Measurements from ENCODE around the gene ZNF280A.
A peak's percentile ranks its signal among the peaks of the same experiment; 100 is the strongest.

ZNF280A gene, protein sequence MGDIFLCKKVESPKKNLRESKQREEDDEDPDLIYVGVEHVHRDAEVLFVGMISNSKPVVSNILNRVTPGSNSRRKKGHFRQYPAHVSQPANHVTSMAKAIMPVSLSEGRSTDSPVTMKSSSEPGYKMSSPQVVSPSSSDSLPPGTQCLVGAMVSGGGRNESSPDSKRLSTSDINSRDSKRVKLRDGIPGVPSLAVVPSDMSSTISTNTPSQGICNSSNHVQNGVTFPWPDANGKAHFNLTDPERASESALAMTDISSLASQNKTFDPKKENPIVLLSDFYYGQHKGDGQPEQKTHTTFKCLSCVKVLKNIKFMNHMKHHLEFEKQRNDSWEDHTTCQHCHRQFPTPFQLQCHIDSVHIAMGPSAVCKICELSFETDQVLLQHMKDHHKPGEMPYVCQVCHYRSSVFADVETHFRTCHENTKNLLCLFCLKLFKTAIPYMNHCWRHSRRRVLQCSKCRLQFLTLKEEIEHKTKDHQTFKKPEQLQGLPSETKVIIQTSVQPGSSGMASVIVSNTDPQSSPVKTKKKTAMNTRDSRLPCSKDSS

DNA sequence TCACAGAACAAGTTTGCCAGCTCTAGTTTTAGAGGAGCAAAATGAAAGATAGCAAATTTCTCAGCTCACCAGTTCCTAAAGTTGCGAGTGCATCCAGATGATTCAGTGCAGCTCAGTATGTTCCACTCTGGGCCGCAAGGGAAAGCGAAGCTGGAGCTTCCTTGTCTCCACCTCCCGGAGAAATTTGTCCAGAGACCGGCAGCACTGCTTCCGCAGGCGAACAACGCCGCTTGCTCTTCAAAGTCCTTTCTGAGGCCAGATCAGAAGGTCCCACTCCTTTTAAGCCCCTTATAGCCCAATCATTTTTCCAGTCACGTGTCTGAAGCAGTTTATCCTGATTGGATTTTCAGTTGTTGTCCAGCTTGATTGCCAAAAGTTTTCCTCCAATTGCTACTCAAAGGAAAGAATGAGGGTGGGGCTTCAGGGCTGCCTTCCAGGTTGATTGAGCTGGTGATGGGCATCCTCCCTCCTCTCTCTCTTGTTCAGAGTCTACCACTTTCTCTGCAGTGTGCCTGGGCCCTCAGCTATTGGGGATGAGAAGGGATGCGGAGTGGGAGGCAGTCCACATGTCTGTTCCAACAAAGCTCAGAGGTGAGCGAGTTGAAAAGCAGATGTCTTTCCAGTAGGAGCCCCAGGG is at the start of gene ZNF280A:
Gene ZNF280A, minus strand, starts transcription at position 251 of the 637 bp plus-strand sequence. CDS start 4,640 bp downstream, outside the sequence.
- peak; percentile 36 for DNase-seq

DNA sequence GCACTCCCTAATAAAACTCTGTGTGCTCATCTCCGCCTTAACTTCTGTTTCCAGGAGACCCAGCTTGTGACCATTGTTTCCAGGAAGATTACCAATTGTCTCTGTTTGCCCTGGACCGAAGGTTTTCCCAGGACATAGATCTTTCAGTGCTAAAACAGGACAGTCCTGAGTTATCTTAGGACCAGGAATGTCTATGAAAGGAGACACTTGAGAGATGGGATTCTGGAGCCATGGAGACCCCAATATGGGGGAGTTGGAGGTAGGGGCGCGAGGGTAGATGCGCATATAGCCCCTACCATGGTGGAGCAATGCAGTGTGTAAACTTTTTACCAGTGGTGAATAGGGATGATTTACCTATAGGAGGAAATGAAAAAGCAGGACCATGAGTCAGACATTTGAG is 49.1 kb upstream of the ZNF280A start:
- no peak for DNase-seq

DNA sequence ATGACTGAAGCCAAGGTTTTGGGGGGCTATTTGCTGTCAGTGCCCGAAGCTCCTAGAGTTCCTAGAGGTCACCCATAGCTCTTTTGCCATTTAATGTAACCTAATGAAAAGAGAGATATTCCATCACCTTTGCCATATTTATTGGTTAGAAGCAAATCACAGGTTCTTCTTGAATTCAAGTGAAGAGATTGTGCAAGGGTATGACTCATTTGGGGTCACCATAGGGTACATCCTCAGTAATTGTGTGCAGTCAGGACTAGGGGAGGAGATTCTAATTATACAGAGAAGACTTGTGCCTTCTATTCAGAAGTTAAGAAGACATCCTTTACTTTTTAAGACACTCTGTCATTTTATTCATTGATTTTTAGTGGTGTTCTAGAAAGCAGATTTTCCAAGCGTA is 45.9 kb upstream of the ZNF280A start:
- no peak for DNase-seq

DNA sequence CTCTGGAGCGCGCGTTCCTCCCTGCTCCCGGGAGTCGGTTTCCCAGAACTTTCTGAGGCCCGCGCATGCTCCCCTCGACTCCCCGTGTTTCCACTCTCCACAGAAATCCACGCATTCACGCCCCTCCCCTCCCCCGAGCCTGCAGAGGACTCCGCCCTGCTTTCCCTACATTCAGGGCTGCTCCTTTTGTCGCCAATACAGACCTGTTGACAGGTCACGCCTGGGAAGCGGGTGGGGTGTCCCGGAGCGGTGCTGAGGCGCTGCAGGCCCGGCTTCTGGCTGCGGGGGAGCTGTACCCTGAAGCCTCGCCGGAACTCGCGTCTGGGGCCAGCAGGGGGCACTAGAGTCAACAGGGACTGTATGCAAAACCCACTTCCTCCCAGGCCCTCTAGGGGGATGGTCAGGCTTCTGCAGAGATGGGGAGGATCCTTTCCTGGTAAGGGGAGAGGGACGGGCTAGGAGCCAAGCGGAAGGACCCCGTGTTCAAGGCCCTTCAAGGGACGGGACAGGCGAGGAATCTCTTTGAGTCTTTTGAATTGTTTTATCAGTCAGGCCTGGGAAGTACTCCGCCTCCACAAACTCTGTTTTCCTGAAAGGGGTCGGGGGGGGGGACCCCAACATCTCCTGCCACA is 39.0 kb upstream of the ZNF280A start, which contains the start of gene PRAME:
Gene PRAME, minus strand, starts transcription at position 294 of the 632 bp plus-strand sequence. CDS start 2,433 bp downstream, outside the sequence.
- peak; percentile 82 for DNase-seq

DNA sequence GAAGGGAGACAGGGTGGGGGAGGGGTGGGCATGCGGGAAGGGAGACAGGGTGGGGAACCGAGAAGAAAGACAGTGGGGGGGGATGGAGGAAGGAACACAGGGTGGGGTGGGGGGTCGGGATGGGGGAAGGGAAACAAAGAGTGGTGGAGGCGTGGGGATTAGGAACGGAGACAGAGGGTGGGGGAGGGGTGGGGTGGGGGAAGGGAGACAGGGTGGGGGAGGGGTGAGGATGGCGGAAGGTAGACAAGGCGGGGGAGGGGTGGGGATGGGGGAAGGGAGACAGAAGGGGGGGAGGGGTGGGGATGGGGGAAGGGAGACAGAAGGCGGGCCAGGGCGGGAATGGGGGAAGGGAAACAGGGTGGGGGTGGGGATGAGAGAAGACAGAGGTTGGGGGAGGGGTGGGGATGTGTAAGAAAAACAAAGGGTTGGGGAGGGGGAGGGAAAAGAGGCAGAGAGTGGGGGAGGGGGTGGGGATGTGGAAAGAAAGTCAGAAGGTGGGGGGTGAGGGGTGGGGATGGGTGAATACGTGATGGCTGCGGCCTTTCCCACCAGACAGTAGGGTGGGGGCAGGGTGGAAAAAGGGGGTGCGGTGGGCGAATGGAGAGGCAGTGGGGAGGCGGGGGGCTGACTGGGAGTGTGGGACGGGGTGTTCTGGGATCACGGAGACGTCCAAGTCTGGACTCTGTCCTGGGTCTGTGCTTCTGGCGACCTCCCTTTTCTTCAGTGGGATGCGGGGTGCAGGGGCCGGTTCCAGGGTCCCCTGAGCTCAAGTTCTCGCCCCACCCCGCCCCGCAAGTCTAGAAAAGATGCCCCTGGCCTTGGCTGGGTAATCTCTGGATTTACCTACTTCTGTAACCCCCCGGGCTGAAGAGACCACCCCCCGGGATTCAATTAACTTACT is 38.3 kb upstream of the ZNF280A start:
- DNase-seq, result no peak

DNA sequence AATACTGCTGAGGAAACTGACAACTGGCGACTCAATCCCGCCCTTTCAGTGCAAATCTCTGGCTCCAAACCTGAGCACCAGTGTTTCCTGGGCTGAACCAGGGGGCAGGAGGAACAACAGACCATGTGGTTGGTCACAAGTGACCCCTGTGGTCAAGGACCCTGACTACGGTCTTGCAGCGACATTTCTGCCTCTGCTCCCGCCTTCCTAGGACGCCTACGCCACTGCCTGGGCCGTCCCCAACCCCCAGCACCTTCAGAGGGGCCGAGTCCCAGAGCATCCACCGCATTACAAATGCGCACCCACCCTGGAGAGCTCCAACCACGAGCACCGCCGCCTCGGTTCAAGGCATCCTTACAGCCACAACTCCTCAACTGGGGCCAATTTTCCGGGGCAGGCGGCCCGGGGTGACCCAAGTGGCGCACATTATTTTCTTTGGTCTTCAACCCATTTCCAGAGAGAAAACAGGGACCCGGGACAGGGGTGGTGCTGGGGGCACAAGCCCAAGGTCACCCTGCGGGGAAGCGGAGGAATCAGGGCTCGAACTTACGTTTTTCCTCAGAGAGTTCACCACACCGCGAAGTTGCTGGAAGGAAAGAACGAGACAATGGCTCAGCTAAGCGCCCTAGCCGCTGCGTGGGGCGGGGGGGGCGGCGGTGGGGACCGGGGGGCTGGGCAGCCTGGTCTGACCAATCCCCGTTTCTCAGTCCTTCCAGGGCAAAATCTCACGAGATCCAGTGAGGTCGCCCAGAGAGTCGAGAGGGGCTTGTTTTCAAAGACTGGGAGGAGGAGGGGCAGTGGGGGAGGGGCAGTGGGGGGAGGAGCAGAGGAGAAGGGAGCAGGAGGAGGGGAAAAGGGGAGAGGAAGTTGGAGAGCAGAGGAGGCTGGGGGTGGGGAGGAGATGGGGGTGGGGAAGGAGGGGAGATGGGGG is 37.2 kb upstream of the ZNF280A start:
- no peak for DNase-seq

DNA sequence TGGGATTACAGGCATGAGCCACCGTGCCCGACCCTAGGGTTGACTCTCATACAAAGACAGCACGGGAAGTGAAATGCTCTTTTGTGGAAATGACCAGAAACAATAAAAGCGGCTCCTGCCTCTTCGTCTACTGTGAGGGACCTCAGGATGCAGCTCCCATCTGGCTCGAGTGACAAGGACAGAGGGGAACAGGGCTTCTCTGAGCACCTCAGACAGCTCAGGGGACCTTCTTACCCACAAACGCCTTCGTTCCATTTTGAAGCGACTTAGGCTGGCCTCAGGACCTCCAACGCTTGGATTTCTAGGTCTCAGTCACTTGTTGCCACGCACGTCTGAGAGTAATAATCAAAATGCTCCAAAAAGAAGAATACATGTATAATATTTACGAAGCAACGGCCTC is 36.5 kb upstream of the ZNF280A start:
- no peak for DNase-seq

DNA sequence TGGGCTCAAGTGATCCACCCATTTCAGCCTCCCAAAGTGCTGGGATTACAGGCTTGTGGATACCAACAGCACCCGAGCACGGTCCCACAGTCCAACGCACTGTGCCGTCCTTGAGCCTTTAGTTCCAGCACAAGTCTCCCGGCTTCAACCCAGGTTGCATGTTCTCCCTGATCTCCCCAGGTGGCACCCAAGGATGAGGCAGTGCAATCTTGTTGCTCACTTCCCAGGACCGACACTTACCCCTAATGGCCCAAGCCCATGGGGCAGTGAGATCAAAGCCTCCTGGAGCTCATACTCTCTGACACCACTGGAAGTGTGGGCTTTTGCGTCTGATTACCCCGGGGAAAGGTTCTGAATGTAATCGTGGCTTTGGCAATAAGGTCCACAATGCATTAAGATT is 35.5 kb upstream of the ZNF280A start:
- DNase-seq, result no peak

DNA sequence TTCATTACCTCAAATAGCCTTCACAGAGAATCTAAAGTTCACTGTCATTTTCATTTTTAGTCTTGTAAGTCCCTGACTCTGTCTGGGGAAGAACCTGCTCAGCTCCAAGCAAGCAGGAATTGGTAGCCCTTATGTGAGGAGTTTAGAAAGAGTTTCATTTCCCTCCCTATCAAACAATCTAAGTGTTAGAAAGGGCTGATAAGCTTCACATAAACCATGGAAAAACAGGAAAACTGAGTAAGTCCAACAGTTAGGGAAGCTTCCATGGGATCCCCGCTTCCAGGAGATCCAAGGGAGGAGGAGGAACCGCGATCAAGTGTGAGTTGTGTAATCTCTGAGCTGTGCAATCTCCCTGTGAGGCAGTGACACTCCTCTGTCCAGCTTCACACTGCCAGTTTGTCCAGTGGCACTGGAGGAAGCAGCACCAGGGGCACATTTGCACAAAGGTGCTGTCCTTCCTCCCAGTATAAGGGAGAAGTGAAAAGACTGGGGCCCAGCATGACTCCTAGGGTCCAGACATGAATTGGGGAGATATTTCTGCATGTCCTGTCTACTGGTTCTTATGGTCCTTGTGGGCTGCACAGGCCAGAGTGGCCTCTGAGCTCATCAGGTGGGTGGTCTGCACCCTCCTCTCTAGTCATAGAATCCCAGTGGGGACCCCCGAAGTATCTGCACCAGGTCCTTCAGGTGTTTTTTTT is 34.7 kb upstream of the ZNF280A start:
- DNase-seq, result no peak

DNA sequence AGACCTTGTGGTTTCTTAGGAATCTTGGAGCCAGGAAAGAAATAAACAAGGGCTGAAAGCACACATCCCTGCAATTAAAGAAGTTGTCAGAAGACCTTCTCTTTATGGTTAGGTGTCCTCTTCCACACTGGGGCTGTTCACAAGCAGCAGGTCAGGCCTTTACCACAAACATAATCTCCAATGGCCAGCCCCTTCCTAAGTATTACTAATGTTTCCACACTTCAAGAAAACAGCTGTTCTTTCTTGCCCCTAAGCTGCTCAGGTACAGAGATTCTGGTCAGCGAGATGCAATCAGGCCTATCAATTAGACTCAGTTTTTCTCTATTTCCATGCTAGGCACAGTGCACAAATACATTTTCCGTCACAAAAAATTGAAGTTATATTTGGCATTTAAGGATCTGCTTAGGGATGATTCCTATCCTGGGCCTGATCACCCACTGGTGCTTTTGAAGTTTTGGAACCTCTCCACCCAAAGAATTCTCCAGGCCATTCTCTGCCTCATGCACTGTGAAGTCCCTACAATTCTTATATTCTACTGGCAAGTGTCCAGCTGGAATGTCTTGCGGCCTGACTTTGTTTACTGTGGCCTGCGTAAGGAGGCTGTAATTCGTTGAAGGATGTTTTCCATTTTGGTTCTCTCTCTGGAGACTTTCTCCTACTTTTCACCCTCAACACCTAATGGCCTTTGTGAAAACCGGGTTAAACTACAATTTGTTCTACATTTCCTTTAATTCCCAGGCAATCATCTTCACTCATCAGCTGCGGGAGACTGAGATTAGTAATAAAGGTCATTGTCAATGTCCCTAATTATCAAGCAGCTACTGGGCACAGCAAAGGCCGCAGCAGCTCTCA is 33.9 kb upstream of the ZNF280A start:
- DNase-seq, result no peak

DNA sequence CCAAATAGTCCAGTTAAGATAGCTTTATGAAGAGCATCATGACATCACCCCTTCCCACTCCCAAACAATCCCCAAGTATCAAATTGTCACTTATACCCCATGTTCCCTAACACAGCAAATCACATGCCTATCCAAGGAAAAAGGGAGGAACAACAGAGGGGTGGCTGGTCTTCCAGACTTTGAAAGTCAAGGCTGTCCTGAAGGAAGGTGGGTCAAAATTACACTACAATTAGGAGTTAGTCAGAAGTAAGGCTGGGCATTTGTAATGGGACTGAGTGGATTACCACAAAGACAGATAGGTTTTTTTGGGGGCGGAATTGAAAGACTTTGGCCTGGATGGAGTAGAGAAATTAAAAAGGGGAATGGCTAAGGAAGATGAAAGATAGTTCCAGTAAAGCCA is 33.1 kb upstream of the ZNF280A start:
- DNase-seq, result no peak

DNA sequence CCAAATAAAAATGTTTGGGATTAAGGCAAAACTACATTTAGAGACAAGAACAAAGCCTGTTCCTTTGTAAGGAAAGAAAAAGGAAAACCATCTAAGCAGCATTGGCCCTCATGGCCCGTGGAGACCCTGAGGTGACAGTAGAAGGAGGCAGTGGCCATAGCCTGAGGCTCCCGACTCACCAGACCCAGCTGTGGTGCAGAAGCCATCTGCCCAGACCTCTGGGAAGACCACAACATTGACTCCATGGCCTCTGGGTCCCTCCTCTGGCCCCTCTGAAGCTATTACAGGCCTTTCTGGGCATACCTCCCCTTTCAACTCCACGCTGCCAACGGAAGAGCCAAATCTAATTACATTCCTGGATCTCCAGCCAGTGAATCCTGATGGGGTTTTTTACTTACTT is 32.6 kb upstream of the ZNF280A start:
- DNase-seq, result no peak

DNA sequence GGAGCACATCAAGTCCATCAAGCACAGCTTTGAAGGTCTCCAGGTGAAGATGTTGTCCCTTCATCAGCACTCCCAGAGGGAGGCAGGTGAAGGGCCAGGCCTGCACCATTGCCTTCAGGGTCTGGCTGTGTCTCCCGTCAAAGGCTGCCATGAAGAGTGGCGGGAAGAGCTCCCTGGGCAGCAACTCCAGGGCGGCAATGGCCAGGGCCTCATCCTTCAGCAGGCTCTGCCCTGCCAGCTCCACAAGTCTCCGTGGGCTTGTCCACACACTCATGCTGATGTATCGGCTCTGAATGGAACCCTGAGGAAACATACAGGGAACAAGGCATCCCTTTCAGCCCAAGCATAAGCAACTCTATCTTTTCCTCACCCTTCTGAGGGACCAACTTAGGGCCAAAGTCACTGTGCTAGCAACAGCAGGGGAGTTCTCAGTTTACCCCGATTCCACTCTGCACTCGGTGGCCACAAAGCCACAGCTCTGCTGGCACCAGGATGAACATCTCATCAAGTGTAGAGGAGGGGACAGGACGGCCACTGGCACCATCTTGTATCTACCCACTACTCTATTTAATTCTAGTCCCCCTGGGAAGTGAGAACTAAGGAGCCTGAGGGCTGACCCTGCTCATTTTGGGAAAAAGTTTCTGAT is 30.8 kb upstream of the ZNF280A start:
- DNase-seq, result no peak

DNA sequence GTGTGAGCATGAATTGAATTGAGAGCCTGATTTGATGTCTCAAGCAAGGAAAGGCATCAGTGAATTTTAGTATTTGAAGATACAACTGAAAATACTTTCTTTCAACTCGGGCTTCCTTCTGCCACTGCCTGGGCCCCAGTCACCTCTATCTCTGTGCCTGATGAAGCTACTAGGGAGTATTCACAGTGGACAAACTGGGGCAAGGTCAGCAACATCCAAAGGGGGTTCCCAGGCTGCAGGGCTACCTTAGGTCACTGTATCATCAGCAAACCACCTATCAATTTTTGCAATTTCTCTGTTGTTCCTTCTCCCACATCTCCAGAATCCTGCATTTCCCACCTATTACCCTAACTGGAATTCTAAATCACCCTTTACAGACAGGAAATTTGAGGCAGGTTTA is 28.8 kb upstream of the ZNF280A start:
- DNase-seq, result no peak

DNA sequence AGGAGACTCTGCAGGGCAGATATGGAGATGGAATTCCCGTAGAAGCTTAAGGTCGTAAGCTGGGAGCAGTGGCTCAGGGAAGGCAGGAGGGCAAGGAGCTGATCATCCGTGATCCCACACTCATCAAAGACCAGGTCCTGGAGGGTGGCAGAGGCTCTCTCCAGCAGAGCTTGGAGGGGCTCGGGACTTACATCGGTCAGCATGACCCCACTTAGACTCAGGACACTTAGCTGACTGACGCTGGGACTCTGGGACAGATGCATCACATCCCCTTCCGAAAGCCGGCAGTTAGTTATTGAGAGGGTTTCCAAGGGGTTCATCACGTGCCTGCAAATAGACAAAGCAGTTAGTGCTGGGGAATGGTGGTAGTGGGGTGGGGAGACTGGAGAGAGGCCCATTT is 28.2 kb upstream of the ZNF280A start:
- DNase-seq, result no peak

DNA sequence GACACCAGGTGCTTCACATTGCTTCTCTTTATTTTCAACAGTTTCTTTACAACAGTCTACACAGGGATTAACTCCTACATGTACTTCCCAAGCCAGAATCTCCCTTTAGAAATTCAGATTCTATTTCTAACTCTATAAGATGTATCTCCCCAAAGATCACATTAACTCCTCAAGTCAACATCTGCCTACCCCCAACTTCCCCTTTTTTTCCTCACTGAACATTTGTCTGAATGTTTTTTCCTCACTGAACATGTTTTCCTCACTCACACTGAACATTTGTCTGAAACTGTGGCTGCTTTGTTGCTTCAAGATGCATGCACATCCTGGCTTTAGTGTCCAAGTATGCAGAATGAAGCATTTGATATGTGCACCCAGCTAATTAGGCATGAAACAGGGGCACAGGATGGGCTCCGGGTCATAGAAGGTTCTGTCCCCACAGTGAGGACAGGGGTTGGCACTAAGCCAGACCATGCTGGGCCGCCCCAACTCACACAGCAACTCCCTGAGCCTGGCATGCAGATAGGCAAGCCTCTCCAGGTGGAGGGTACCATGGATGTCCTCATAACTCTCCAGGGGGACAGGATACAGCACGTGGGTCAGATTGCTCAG is 27.7 kb upstream of the ZNF280A start:
- no peak for DNase-seq

DNA sequence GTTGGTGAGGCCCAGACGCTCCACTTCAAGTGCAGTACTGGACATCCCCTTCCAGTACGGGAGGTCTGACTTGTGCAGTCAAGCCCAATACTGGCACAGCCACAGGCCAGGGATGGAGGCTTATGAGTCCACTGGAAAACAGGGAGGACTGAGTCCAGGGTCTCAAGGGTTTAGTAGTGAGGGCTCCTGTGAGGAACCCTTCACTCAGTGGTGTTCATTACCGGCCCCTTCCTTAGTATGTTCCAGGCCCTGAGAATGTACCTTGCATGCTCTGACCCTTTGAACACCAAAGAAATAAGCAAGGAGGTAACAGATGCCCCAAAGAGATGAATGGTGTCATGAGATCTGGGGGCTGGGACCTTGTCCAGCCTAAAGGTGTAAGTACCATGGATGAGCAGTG is 27.2 kb upstream of the ZNF280A start:
- DNase-seq, result no peak

DNA sequence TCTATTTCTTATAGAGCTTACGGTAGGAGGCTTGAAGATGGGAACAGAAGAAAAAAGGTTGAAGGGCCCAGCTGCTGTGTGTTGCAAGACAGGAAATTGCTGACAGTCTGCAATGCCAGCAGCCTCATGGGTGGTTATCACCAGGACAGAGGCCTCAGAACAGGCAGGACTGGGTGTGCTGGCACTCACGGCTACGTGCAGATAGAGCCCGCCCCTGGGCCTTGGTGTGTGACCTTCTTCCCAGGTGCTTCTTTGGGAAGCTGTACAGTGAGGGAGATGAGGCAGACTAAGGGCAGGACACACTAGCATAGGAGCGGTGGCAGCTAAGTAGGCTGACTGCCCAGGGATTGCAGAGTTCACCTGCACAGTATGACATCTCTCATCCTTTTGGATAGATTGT is 26.4 kb upstream of the ZNF280A start:
- DNase-seq, result no peak

DNA sequence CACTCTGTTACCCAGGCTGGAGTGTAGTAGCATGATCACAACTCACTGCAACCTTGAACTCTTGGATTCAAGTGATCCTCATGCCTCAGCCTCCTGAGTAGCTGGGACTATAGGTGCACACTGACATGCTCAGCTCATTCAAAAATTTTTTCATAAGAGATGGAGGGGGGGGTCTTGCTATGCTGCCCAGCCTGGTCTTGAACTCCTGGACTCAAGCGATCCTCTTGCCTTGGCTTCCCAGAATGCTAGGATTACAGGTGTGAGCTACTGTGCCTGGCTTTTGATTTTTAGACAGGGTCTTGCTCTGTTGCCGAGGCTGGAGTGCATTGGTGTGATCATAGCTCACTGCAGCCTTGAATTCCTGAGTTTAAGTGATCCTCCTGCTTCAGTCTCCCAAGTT is 25.0 kb upstream of the ZNF280A start:
- DNase-seq, result no peak
